ENCODE results near the gene PDE11A.

GRCh38 chr2:177669625-177670330 is 402.8 kb downstream of the PDE11A start:
- TF ChIP-seq CTCF (IDR thresholded peaks at IDR 0.05) (no peak), POLR2A (IDR thresholded peaks at IDR 0.05) (no peak)

Measured in uterus (tissue), 2 donors.